AG09309 (cell line): ENCODE data around the gene OR5B12.

ENCODE experiments used
- DNase-seq: peaks from one replicate; pipeline ENCODE4 v3.0.0-alpha.2; 2010; ENCODE audit warnings: low read depth
- H3K4me3 ChIP-seq: 2 replicates; pipeline ENCODE4 v1.5.1; 2011; ENCODE audit warnings: mild to moderate bottlenecking, low read depth, low read length, moderate library complexity; ENCODE audit not compliant: control insufficient read depth
- CTCF ChIP-seq: IDR thresholded peaks from 2 replicates; pipeline ENCODE4 v1.5.1; 2011; ENCODE audit warnings: mild to moderate bottlenecking, low read depth, low read length, inconsistent platforms; ENCODE audit not compliant: insufficient read depth, control insufficient read depth; ENCODE audit errors: missing control alignments

Gene OR5B12

DNA sequence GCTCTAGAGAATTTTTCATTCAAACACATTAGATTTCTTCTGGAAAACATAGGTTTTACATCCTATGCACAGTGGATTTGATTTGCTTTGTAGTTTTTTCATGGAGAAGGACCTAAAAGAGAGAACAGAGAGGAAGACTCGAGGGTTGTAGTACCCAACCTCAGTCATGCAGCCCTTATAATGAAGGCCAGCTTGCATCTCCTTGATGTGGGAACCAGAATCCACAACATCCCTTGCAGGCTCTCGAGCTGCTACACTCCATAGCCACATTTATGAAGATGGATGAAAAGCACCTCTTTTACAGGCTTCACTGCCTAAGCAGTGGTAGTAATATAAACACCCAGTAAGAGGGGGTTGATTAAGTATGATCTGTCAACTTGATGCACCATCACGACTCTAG is 9.5 kb upstream of the OR5B12 start:
- H3K4me3 ChIP-seq = no peak overlapping the region
- no peak for DNase-seq
- TF ChIP-seq CTCF = no peak

DNA sequence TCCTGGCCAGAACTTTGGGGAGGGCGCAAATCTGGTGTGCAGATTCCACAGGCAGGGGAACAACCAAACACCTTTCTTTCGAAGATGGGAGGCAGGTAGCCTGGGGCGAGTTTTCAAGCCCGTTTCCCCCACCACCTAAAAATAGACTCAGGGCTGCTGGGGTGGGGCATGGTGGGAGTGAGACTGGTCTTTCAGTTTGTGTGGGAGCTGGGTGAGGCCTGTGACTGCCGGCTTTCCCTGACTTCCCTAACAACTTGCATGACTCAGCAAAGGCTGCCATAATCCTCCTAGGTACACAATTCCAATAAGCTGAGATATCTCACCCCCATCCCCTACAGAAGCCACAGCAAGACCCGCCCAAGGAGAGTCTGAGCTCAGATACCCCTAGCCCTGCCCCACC is 4.3 kb upstream of the OR5B12 start:
- no peak for DNase-seq
- TF ChIP-seq CTCF = no peak
- no peak overlapping the region for H3K4me3 ChIP-seq

DNA sequence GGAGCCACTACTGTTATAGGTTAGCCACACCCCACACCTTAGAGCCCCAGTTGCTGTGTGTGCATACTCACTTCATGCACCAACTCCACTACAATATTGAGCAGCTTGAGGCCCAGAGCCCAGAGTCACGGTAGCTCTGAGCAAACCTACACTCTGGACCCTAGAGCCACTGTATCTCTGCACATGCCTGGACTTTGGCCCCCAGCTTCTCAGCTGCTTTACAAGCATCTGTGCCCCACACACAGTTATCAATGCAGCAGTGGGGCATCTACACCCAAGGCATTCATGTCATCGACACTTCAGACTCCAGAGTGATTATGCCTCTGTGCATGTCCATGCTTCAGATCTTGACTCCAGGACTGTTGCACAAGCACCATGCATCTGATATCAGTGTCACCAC is 2.3 kb upstream of the OR5B12 start:
- H3K4me3 ChIP-seq = no peak overlapping the region
- no peak for DNase-seq
- no peak for TF ChIP-seq CTCF

GRCh38 chr11:58438486-58438885 is 3.5 kb downstream of the OR5B12 start:
- TF ChIP-seq CTCF = no peak
- DNase-seq = no peak
- H3K4me3 ChIP-seq = no peak overlapping the region

GRCh38 chr11:58434217-58434616 is 7.8 kb downstream of the OR5B12 start:
- TF ChIP-seq CTCF = no peak
- DNase-seq = no peak
- no peak overlapping the region for H3K4me3 ChIP-seq

DNA sequence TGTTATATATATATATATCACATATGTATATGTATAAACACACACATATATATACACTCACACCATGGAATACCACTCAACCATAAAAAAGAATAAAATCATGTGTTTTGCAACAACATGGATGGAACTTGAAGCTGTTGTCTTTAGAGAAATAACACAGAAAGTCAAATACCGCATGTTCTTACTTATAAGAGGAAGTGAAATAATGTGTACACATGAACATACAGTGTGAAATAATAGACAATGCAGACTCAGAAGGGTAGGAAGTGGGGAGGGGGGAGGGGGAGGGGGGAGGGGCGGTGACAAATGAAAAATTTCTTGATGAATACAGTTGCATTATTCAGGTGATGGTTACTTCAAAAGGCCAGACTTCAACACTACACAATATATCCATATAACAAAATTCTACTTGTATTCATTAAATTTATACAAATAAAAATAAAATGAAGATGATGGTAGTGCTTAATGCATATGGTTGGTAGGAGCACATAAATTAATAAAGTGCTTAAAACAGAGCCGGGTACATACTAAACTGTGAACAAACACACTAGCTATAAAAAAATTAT is 8.3 kb downstream of the OR5B12 start:
- no peak for DNase-seq
- TF ChIP-seq CTCF = no peak

DNA sequence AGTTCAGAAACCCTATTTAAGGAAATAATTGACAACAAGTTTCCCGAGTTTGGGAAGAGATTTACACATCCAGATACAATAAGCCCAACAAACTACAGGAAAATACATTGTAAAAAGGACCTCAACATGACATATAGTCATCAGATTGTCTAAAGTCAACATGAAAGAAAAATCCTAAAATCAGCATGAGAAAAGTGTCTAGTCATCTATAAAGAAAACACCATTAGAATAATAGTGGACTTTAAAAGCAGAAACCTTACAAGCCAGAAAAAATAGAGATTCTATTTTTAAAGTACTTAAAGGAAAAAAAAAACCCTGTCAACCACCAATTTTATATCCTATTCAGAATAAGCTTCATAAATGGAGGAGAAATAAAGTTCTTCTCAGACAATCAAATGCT is 12.8 kb downstream of the OR5B12 start:
- DNase-seq = no peak
- no peak overlapping the region for H3K4me3 ChIP-seq
- TF ChIP-seq CTCF = no peak

More for the DNA sequence above, 8.3 kb downstream of the OR5B12 start:
- H3K4me3 ChIP-seq = no peak overlapping the region
